Osteoblast (primary cell): ENCODE results near the gene LPCAT3. TPM values are rescaled to one million over a fixed set of nuclear protein-coding genes. Genes with fewer than 3 reads are reported as not detected.

Experiments used
- DNase-seq: peaks from one replicate; pipeline ENCODE4 v3.0.0; 2011; ENCODE audit warnings: low spot score, mixed read lengths; ENCODE audit not compliant: insufficient read length; ENCODE audit errors: missing footprints
- H2AFZ ChIP-seq: 2 replicates; pipeline ENCODE4 v1.6.0; 2011; ENCODE audit warnings: mild to moderate bottlenecking, low read length
- H3K27ac ChIP-seq: 2 replicates; pipeline ENCODE4 v1.5.1; 2011; ENCODE audit warnings: mild to moderate bottlenecking, low read depth, low read length, moderate library complexity
- H3K27me3 ChIP-seq: 2 replicates; pipeline ENCODE4 v1.6.0; 2012; ENCODE audit warnings: mild to moderate bottlenecking, control low read depth, inconsistent platforms, low read length, moderate library complexity; ENCODE audit not compliant: insufficient read depth
- H3K36me3 ChIP-seq: 2 replicates; pipeline ENCODE4 v1.5.1; 2011; ENCODE audit warnings: mild to moderate bottlenecking, low read length, control low read depth, moderate library complexity; ENCODE audit not compliant: insufficient read depth
- H3K4me1 ChIP-seq: 2 replicates; pipeline ENCODE4 v1.5.1; 2011; ENCODE audit warnings: mild to moderate bottlenecking, low read length, control low read depth, moderate library complexity; ENCODE audit not compliant: insufficient read depth
- H3K4me2 ChIP-seq: 2 replicates; pipeline ENCODE4 v1.6.0; 2011; ENCODE audit warnings: mild to moderate bottlenecking, low read length; ENCODE audit not compliant: insufficient read depth
- H3K4me3 ChIP-seq: fragments of 200-600 bp; sonication (generic); 3 replicates; pipeline ENCODE4 v1.5.1; 2012; ENCODE audit warnings: mild to moderate bottlenecking, low read length, inconsistent platforms; ENCODE audit not compliant: insufficient read depth
- H3K79me2 ChIP-seq: 2 replicates; pipeline ENCODE4 v1.6.0; 2012; ENCODE audit warnings: mild to moderate bottlenecking, low read length, control low read depth, inconsistent platforms; ENCODE audit not compliant: insufficient read depth
- H3K9me3 ChIP-seq: 2 replicates; pipeline ENCODE4 v1.5.1; 2011; ENCODE audit warnings: low read depth, low read length, control low read depth
- H4K20me1 ChIP-seq: 2 replicates; pipeline ENCODE4 v1.6.0; 2012; ENCODE audit warnings: mild to moderate bottlenecking, low read length, control low read depth; ENCODE audit not compliant: insufficient read depth
- CTCF ChIP-seq: IDR thresholded peaks from 2 replicates; pipeline ENCODE4 v1.5.1; 2011; ENCODE audit warnings: mild to moderate bottlenecking, low read depth, low read length, moderate library complexity; ENCODE audit errors: extremely low read depth
- total RNA-seq: library from RNA; depleted of rRNA; stranded (reverse); fragments of >200 nt; gene quantifications from 2 replicates; pipeline ENCODE4 v1.2.3, GENCODE V29; 2012

The LPCAT3 gene
- total RNA-seq, 1 donor: 20.3 TPM

GRCh38 chr12:6932766-6933165, 85.5 kb downstream of the LPCAT3 start:
- Histone ChIP-seq H3K4me2 (no peak overlapping the region), H3K79me2 (peaks cover 59% of the 10 kb centered on the region), H3K36me3 (peaks cover 30% of the 10 kb centered on the region), H3K4me3 (no peak overlapping the region), H2AFZ (no peak overlapping the region), H4K20me1 (peaks cover 44% of the 10 kb centered on the region), H3K9me3 (no peaks in the 10 kb centered on the region), H3K4me1 (peaks cover 40% of the 10 kb centered on the region), H3K27me3 (no peaks in the 10 kb centered on the region), H3K27ac (no peak overlapping the region)
- no peak for TF ChIP-seq CTCF
- no peak for DNase-seq

GRCh38 chr12:6929466-6930452, 88.5 kb downstream of the LPCAT3 start:
- peaks cover 65% of the 10 kb centered on the region for H3K4me1 ChIP-seq
- DNase-seq: peak; percentile 79
- peaks cover 44% of the 10 kb centered on the region for H4K20me1 ChIP-seq
- H3K36me3 ChIP-seq: peaks cover 15% of the 10 kb centered on the region
- H3K4me2 ChIP-seq: peak overlapping the region; percentile 94
- no peaks in the 10 kb centered on the region for H3K9me3 ChIP-seq
- H3K27ac ChIP-seq: peak overlapping the region; percentile 34
- no peak for TF ChIP-seq CTCF
- peak overlapping the region; percentile 89 for H3K4me3 ChIP-seq
- no peaks in the 10 kb centered on the region for H3K27me3 ChIP-seq
- peaks cover 69% of the 10 kb centered on the region for H3K79me2 ChIP-seq
- no peak overlapping the region for H2AFZ ChIP-seq

- peaks cover 62% of the 10 kb centered on the region for H3K4me1 ChIP-seq
- H4K20me1 ChIP-seq: peaks cover 38% of the 10 kb centered on the region
- TF ChIP-seq CTCF: no peak
- DNase-seq: peak; percentile 87
- peak overlapping the region; percentile 94 for H3K4me2 ChIP-seq
- H3K4me3 ChIP-seq: peak overlapping the region; percentile 89
- peaks cover 6% of the 10 kb centered on the region for H3K36me3 ChIP-seq
- no peaks in the 10 kb centered on the region for H3K9me3 ChIP-seq
- no peak overlapping the region for H2AFZ ChIP-seq
- peaks cover 65% of the 10 kb centered on the region for H3K79me2 ChIP-seq
- H3K27me3 ChIP-seq: no peaks in the 10 kb centered on the region
- H3K27ac ChIP-seq: peak overlapping the region; percentile 34
These were observed 89.4 kb downstream of the LPCAT3 start for GRCh38 chr12:6928703-6929407.
